GM18909 (cell line): ENCODE measurements around the gene DOCK2.
A peak's percentile ranks its signal among the peaks of the same experiment; 100 is the strongest.

ENCODE experiments used
- ATAC-seq: cut with Tn5 transposase; IDR thresholded peaks from one replicate; pipeline ENCODE4 v1.9.1; 2021; ENCODE audit warnings: mild to moderate bottlenecking; ENCODE audit not compliant: unreplicated experiment, poor library complexity

DOCK2 gene

GRCh38 chr5:169682026-169682425, 45.0 kb downstream of the DOCK2 start:
- ATAC-seq: no peak

- peak; percentile 90 for ATAC-seq
Observed at GRCh38 chr5:169686137-169686536, 49.1 kb downstream of the DOCK2 start.

GRCh38 chr5:169688106-169688505, 51.0 kb downstream of the DOCK2 start:
- no peak for ATAC-seq

- ATAC-seq: no peak
Observed at GRCh38 chr5:169691471-169691870, 54.4 kb downstream of the DOCK2 start.

- ATAC-seq: no peak
Observed at GRCh38 chr5:169694091-169694625, 57.1 kb downstream of the DOCK2 start.

GRCh38 chr5:169695025-169695625, 58.0 kb downstream of the DOCK2 start:
- ATAC-seq: no peak

GRCh38 chr5:169695919-169696490, 58.9 kb downstream of the DOCK2 start:
- no peak for ATAC-seq

GRCh38 chr5:169696621-169697510, 59.8 kb downstream of the DOCK2 start:
- ATAC-seq: no peak

GRCh38 chr5:169697511-169697890, 60.4 kb downstream of the DOCK2 start:
- ATAC-seq: no peak

GRCh38 chr5:169697976-169698375, 60.9 kb downstream of the DOCK2 start:
- ATAC-seq: no peak

- ATAC-seq: no peak
Observed at GRCh38 chr5:169700611-169701010, 63.5 kb downstream of the DOCK2 start.

- ATAC-seq: no peak
Observed at GRCh38 chr5:169701910-169702451, 64.9 kb downstream of the DOCK2 start.

GRCh38 chr5:169702693-169703481, 65.8 kb downstream of the DOCK2 start:
- peak; percentile 82 for ATAC-seq

- no peak for ATAC-seq
Observed at GRCh38 chr5:169703813-169704212, 66.7 kb downstream of the DOCK2 start.

GRCh38 chr5:169705322-169705721, 68.2 kb downstream of the DOCK2 start:
- ATAC-seq: no peak

- no peak for ATAC-seq
Observed at GRCh38 chr5:169706071-169706470, 69.0 kb downstream of the DOCK2 start.

- no peak for ATAC-seq
Observed at GRCh38 chr5:169706758-169707450, 69.8 kb downstream of the DOCK2 start.

GRCh38 chr5:169707686-169708085, 70.6 kb downstream of the DOCK2 start:
- no peak for ATAC-seq

GRCh38 chr5:169710675-169711074, 73.6 kb downstream of the DOCK2 start:
- ATAC-seq: no peak
